NCI-H82 (cell line): ENCODE data around the gene TMEM59.
"Not testable (repeated sequence)": the region's sequence is repeated elsewhere in the genome, so short reads cannot be mapped to it uniquely, and the experiment has no call there.

Experiments
- DNase-seq: peaks from one replicate; lab custom pipeline; 2025; lab: John Stamatoyannopoulos, UW

Gene TMEM59

DNA sequence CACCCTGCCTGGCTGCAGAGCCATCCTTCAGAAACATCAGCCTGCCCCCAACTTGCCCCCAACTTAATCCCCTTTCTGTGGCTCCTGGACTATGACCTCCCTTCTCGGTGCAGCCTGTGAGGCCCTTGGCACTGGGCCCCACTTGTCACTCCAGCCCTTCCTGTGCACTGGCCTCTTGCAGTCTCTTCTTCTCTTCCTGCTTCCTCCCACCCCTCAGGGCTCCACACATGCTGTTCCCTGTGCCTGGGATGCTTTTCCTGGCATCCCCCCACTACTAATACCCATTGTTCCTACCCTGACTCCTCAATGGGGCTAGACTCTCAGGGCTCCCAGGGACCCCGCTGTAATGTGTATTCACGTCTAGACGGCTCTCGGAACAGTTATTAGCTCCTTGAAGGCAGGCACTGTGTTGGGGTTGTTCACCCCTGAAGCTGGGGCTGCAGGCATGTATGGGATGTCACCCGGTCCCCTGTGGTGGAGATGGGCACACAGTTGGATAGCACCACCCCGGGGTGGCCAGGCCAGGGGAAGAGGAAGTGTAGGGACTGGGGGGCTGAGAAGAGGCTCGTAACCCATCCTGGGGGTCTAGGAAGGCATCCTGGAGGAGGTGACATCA, 39.5 kb downstream of the TMEM59 start:
- DNase-seq, result no peak

DNA sequence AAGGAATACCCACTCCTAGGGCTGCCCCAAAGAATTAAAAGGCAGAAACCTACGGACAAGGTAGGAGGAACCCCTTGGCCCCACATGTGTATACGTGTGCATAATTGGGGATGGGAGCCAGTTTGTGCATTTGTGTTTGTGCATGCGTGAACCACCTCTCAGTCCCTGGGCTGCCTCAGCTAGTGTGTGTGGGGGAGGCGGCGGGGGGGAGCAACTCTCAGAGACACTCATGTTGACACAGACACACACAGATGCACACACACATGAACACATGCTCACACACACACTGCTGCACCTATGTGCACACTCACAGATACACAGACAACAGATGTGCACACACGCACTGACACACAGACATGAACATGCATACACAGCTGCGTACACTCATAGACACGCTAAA, 40.1 kb downstream of the TMEM59 start:
- no peak for DNase-seq

DNA sequence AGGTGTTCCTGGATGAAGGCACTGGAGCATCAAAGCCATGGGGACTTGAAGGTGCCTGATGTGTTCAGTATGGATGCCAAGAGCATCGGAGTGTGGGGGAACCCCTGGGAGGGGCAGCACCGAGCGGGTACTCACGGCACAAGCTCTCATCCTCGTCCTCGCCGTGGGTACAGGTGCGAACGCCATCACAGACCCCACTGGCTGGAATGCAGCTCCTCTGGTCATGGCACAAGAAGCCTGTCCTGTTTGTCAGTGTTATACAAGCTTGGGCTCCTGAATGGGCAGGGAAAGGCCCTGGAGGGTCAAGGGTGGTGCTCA, 41.0 kb downstream of the TMEM59 start:
- DNase-seq, result no peak

DNA sequence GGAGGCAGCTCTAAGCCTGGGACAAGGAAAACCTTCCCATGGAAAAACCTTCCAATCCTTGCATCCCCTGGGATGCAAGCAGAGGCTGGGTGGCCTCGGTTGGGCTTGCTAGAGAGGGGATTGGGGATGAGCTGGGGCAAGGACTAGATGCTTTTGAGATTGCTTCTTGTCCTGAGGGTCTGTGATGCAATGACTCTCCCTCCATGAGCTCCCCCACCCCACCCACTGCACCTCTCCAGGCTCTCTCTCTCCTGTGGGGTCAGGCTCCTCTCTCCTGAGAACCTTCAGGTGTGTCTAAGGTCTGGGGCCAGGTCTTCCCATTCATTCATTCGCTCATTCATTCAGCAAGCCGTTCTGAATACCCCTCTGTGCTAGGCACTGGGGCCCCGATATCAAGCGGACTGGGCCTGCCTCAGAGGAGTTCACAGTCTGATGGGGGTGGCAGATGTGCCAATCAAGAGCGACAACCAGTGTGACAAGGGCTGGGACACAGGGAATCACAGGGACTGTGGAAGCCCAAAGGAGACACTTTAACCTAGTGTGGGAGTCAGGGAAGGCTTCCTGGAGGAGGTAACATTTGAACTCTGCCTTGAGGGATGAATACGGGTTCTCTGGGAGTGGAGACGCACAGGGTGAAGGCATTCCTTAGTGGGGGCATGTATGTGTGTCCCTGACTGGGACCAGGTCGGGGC, 41.5 kb downstream of the TMEM59 start:
- no peak for DNase-seq

DNA sequence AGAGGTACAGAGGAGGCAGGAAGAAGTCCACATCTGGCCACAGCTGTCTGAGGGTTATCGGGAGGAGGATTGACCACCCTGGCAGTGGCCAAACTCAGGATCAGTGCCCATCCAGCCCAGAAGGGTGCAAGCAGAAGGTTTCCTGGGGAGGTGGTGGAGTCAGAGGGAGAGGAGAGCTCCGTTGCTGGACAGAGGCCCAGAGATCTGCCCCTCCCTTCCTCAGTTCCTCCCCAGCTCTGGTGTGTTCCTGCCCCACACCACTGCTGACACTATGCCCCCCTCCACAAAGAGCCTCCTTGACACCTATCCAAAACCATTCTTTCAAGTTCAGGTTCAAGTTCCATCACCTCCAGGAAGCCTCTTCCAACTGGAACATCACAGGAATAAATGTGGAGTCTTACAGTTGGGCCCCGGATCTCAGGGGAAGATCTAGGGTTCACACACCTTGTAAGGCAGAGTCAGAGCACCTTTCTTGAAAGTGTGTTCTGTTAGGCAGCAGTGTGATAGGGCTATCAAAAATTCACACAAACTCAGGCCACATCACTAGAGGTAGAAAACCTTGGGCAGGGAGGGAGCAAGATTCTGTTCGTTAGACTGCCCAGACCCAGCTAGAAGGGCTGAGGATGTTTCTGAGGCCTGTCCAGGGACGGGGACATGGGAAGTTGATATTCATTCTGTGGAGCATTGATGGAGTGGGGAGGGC, 42.4 kb downstream of the TMEM59 start:
- DNase-seq, result no peak

DNA sequence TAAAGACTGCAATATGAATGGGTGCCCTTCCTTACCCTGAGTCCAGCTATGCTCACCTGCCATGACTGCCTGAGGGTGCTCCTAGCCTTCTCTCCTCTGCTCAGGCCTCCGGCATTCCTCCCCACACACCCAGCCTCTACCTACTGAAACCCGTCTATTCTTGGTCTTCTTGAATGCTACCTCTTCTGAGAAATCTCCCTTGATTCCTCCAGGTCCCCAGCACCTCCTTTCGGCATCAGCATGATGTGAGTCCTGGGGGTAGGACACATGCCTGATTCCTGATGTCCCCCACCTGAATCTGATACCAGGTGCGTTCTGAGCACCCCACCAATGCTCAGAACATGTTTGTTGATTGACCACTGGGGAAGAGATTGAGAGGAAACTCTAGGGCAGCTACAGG, 43.6 kb downstream of the TMEM59 start:
- DNase-seq, result no peak

DNA sequence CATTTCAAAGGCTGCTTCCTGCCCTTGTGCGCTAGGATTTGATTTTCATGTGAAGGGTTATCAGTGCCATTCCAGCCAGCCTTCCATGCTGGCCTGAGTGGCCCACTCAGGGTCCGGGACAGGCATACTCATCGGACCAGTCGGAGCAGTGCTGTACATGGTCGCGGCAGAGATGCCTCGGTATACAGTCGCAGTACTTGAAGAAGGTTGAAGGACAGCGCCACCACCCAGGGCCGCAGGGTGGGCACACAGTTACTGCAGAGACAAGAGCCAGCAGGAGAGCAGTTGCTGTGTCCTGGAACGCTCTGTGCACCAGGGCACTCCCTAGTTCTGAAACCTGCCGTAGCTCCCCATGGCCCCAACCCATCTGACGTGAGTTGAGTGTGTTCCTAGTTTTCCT, 44.1 kb downstream of the TMEM59 start:
- DNase-seq, result peak; percentile 33

DNA sequence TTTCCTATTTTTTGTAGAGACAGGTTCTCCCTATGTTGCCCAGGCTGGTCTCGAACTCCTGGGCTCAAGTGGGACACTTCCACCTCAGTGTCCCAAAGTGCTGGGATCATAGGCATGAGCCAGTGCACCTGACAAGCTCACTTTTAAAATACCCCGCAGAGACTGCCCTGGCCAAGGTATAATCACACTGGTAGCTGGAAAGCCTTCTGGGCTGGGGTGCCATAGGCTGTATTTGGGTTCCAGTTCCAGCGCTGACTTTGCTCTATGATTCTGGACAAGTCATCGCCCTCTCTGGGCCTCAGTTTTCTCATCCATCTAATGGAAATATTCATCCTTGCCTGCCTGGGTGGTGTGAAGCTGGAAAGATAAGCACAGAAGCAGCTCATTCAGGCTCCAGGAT, 45.4 kb downstream of the TMEM59 start:
- DNase-seq, result no peak

DNA sequence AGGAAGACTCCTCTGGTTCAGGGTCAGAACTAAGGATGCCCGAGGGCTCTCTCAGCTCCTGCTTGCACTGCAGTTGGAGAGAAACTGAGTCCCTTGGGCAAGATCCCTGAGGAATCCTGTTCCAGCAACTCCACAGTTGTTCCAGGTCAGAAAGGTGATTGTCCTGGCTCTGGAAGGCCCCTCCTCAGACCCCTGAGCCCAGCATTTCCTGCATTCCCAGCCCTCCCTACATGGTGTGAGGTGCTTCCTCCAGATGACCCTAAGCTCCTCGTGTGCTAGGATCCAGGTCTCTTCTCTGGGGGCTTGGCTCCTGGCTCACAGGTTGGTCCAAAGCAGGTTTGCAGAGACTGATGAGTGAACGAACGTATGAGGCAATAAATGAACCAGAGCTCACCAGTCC, 46.5 kb downstream of the TMEM59 start:
- no peak for DNase-seq

DNA sequence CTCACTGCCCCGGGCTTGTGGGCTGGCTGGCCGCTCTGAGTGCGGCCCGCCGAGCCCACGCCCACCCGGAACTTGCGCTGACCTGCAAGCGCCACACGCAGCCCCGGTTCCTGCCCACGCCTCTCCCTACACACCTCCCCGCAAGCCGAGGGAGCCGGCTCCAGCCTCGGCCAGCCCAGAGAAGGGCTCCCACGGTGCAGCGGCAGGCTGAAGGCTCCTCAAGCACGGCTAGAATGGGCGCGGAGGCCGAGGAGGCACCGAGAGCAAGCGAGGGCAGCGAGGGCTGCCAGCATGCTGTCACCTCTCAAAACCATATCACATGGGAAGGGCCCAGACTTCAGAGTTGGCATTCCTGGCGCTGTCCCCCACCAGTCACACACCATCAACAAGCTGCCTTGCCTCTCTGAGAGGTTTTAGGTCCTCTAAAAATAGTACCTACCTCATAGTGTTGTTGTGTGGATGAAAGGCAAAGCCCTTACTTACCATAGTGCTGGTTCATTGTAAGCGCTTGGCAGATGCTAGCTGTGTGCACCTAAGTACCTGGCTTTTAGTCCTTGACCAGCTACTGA, 48.4 kb downstream of the TMEM59 start:
- DNase-seq, result no peak

DNA sequence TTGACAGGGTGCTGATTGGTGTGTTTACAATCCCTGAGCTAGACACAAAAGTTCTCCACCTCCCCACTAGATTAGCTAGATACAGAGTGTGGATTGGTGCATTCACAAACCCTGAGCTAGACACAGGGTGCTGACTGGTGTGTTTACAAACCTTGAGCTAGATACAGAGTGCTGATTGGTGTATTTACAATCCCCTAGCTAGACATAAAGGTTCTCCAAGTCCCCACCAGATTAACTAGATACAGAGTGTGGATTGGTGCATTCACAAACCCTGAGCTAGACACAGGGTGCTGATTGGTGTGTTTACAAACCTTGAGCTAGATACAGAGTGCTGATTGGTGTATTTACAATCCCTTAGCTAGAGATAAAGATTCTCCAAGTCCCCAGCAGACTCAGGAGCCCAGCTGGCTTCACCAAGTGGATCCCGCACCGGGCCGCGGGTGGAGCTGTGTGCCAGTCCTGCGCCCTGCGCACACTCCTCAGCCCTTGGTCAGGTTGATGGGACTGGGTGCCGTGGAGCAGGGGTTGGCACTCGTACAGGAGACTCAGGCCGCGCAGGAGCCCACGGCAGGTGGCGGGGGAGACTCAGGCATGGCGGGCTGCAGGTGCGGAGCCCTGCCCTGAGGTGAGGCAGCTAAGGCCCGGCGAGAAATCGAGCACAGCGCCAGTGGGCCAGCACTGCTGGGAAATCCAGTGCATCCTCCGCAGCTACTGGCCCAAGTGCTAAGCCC, 49.1 kb downstream of the TMEM59 start:
- not testable (repeated sequence) for DNase-seq

DNA sequence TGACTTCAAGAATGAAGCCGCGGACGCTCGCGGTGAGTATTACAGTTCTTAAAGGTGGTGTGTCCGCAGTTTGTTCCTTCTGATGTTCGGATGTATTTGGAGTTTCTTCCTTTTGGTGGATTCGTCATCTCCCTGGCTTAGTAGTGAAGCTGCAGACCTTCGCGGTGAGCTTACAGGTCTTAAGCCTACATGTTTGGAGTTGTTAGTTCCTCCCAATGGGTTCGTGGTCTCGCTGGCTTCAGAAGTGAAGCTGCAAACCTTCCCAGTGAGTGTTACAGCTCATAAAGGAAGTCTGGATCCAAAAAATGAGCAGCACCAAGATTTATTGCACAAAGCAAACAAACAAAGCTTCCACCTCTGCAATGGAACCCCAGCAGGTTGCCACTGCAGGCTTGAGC, 49.8 kb downstream of the TMEM59 start:
- no peak for DNase-seq

DNA sequence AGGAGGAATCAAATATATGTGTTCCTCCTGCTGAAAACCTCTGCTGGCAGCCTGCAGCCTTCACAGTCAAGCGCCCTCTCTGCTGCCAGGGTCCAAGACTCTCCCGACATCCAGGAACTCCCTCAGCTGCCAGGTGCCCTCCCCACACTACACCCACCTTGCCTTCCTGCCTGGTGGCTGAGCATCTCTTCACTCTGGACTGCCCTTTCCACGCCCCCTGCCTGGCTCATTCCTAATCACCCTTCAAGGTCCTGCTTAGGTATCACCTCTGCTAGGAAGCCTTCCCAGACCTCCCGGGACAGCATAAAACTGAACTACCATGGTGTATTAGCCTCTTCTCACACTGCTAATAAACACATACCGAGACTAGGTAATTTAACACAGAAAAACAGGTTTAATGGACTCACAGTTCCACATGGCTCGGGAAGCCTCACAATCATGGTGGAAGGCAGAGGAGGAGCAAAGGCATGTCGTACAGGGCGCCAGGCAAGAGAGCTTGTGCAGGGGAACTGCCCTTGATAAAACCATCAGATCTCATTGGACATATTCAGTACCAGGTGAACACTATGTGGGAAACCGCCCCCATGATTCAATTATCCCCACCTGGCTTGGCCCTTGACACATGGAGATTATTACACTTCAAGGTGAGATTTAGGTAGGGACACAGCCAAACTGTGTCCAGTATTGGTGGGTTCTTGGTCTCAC, 50.3 kb downstream of the TMEM59 start:
- no peak for DNase-seq

DNA sequence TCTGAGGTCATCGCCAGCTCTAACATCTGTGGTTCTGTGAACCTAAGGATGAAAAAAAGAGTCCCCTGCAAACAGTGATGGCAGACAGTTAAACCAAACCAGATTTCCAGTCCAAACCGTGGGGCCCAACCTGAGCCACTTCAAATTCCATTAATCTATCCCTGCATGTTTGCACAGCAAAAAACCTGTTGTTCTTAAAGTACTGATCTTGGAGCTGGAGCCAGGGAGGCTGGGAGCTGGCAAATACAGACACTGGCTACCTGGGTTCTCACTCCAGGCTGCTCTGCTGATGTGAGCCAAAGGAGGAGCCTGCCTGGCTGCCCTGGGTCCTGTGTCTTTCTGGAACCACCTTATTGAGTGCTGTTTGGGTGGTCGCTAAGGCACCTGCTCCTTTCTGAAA, 51.4 kb downstream of the TMEM59 start:
- DNase-seq, result no peak

DNA sequence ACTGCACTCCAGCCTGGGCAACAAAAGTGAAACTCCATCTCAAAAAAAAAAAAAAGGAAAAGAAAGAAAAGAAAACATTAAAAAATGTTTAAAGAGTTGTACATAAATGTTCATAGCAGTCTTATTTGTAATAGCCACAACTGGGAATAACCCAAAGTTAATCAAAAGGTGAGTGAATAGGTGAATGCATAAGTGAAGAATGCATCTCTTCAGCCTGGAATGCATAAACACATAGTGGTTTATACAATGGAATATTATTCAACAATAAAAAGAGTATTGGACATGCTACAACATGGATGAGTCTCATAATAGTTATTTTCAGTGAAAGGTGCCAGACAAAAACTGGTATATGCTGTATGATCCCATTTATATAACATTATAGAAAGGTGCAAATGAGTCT, 53.1 kb downstream of the TMEM59 start:
- no peak for DNase-seq

DNA sequence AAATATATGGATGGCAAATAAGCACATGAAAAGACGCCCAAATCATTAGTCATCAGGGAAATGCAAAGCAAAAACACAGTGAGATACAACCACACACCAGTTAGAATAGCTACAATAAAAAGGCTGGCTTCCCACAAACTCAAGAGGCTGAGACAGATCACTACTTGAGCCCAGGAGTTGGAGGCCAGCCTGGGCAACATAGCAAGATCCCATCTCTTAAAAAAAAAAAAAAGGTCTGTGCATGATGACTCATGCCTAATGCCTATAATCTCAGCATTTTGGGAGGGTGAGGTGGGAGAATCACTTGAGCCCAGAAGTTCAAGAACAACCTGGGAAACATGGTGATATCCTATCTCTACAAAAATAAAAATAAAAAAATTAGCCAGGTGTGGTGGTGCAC, 54.8 kb downstream of the TMEM59 start:
- DNase-seq, result no peak

DNA sequence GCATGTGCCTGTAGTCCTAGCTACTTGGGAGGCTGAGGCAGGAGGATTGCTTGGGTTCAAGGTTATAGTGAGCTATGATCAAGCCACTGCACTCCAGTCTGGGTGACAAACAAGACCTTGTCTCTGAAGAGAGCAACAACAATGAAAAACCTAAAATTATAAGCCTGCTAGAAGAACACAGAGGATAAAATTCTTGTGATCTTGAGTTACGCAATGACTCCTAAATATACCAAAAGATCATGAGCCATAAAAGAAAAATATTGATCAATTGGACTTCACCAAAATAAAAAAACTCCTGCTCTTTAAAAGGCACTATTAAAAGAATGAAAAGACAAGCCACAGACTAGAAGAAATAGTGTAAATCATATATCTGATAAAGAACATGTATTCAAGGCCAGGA, 57.3 kb downstream of the TMEM59 start:
- no peak for DNase-seq

DNA sequence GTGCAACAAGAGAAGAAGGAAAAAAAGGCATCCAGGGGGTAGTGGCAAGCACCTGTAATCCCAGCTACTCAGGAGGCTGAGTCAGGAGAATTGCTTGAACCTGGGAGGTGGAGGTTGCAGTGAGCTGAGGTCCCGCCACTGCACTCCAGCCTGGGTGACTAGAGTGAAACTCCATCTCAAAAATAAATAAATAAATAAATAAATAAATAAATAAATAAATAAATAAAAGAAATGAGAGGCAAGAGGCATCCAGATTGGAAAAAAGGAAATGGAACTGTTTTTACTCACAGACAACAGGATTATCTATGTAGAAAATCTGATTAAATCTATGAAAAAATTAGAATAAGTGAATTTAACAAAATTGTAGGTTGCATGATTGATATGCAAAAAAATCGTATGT, 58.5 kb downstream of the TMEM59 start:
- DNase-seq, result not testable (repeated sequence)

DNA sequence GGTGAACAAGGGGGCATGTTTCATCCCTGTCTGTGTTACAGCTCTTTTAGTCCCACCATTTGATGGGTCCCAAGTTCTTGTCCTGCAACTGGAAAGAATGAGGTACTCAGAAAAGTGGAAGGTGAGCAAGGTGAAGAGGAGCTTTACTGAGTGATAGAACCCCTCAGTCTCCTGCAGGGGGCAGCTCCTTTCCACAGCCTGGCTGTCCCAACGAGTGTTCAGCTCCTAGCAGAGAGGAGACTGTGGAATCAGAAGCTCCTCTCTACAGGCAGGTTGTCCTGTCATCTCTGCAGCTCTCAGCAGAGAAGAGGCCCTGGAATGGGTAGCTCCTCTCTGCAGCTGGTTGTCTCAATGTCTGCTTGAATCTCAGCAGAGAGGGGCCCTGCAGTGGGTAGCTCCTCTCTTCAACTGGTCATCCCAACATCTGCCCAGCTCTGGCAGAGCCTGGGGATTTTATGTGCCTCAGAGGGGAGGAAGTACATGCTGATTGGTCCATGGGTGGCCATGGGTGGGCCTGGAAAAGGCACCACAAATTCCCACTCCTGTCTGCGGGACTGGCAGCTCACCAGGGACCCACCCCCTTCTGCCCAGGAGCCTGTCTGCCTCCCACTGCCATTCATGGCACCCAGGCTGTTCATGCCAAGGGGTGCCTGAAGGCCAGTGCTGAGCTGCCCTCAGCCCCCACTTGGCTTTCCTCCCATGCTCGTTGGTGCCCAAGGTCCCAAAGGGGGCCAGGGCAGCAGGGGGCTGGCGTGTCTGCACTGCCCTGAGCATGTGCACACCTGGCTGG, 60.7 kb downstream of the TMEM59 start:
- peak; percentile 34 for DNase-seq

DNA sequence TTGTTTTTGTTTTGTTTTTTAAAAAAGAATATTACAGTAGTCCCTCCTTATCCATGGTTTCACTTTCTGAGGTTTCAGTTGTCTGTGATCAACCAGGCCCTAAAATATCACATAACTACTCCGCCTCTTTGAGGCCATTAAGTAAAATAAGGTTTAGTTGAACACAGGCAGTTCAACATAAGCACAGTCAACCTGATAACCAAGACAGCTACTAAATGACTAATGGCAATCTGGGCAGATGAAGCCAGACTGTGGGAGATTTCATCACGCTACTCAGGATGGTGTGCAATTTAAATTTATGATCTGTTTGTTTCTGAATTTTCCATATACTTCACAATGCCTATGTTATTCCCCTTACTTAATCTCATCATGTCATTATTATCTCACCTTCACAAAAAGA, 65.1 kb downstream of the TMEM59 start:
- no peak for DNase-seq

DNA sequence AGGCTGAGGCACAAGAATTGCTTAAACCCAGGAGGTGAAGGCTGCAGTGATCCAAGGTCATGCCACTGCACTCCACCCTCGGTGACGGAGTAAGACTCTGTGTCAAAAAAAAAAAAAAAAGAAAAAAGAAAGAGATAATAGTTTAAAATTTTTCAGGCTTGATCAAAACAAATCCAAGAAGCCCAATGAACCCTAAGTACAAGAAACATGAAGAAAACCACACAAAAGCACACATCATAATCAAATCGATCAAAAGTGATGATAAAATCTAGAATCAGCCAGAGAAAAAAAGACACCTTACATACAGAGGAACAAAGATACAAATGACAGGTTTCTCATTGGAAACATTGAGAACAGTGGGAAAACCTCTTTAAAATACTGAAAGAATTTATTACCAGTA, 66.5 kb downstream of the TMEM59 start:
- no peak for DNase-seq
